Measurements from ENCODE around the gene SLC26A4. TPM values are rescaled to one million over a fixed set of nuclear protein-coding genes. Genes with fewer than 3 reads are reported as not detected.

Gene SLC26A4
- total RNA-seq, 1 experiment from 2014 or later = 0.33 TPM

DNA sequence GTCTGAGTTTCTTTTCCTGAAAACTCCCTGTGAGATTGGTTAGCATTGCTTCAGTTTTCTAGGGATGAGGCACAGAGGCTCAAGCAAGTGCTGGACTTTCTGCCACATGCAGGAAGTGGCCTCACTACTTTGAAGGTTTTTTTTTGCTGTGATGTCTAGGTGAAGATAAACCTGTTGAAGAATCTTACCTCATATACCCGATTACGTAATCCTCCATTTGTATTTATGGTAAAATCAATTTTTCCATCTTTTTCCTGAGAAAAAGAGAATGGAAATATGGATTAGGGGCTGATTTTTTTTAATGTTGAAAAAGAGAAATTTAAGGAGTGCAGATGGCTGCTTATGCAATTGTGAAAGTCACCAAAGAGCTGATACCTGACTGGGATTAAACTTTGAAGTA is 106.8 kb downstream of the SLC26A4 start:
- Histone ChIP-seq H3K27me3 (ENCODE audit: insufficient read depth, low read length) (no peaks in the 10 kb centered on the region), H3K4me2 (ENCODE audit: insufficient read depth, insufficient read length, low read length) (no peak overlapping the region), H2BK5ac (ENCODE audit: insufficient read length, low read length) (no peak overlapping the region), H3K14ac (ENCODE audit: insufficient read depth, low read length) (no peak overlapping the region), H2BK12ac (ENCODE audit: insufficient read length, low read depth, low read length) (no peak overlapping the region), H2AFZ (ENCODE audit: low read length) (no peak overlapping the region), H4K5ac (ENCODE audit: insufficient read length, low read depth, low read length) (no peak overlapping the region), H2AK5ac (ENCODE audit: insufficient read length, low read length) (no peak overlapping the region), H3K79me1 (ENCODE audit: insufficient read depth, low read depth, low read length, poor library complexity, severe bottlenecking) (no peaks in the 10 kb centered on the region), H4K91ac (ENCODE audit: insufficient read length, low read depth, low read length) (no peak overlapping the region), H2BK15ac (ENCODE audit: low read depth, low read length) (no peak overlapping the region), H4K20me1 (ENCODE audit: control insufficient read depth, insufficient read depth, insufficient read length) (no peaks in the 10 kb centered on the region), H3K23me2 (ENCODE audit: insufficient read length, low read depth, low read length, poor library complexity, severe bottlenecking) (no peaks in the 10 kb centered on the region), H3K18ac (ENCODE audit: insufficient read length, low read depth, low read length) (no peak overlapping the region), H2BK120ac (ENCODE audit: low read depth, low read length, poor library complexity, severe bottlenecking) (no peak overlapping the region), H4K8ac (replicated peaks; ENCODE audit: insufficient read length, low read depth, low read length) (no peak overlapping the region), H3K9me3 (ENCODE audit: control insufficient read depth, low read depth, low read length) (no peaks in the 10 kb centered on the region), H3K4me1 (ENCODE audit: insufficient read depth, low read length) (no peaks in the 10 kb centered on the region), H3K9ac (ENCODE audit: extremely low read depth, insufficient read length, low read length) (no peak overlapping the region), H3K79me2 (ENCODE audit: insufficient read depth, low read length) (no peaks in the 10 kb centered on the region), H2BK20ac (ENCODE audit: low read depth, low read length, poor library complexity, severe bottlenecking) (no peak overlapping the region), H3K27ac (ENCODE audit: insufficient read length, low read depth, low read length) (no peak overlapping the region), H3K56ac (ENCODE audit: insufficient read length, low read depth, low read length) (no peak overlapping the region), H3K4ac (ENCODE audit: low read depth, low read length) (no peak overlapping the region), H3T11ph (ENCODE audit: low read length) (no peak overlapping the region), H3K23ac (ENCODE audit: insufficient read length, low read depth, low read length) (no peak overlapping the region)
- Mint-ChIP-seq H3K4me1 (no peaks in the 10 kb centered on the region), H3K9me3 (no peaks in the 10 kb centered on the region), H3K4me3 (no peak overlapping the region), H3K36me3 (ENCODE audit: insufficient read depth in 1 of 3, low read depth in 3 of 3) (no peaks in the 10 kb centered on the region), H3K27ac (no peak overlapping the region), H3K27me3 (ENCODE audit: low read depth) (peaks cover 7% of the 10 kb centered on the region)
- WGBS (ENCODE audit: extremely low coverage, insufficient read length, low lambda C conversion rate) = no CpG with 5 or more reads among the region's 2 CpGs
- DNase-seq = no peak
- TF ChIP-seq, protein P1, sequence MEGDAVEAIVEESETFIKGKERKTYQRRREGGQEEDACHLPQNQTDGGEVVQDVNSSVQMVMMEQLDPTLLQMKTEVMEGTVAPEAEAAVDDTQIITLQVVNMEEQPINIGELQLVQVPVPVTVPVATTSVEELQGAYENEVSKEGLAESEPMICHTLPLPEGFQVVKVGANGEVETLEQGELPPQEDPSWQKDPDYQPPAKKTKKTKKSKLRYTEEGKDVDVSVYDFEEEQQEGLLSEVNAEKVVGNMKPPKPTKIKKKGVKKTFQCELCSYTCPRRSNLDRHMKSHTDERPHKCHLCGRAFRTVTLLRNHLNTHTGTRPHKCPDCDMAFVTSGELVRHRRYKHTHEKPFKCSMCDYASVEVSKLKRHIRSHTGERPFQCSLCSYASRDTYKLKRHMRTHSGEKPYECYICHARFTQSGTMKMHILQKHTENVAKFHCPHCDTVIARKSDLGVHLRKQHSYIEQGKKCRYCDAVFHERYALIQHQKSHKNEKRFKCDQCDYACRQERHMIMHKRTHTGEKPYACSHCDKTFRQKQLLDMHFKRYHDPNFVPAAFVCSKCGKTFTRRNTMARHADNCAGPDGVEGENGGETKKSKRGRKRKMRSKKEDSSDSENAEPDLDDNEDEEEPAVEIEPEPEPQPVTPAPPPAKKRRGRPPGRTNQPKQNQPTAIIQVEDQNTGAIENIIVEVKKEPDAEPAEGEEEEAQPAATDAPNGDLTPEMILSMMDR (conservative IDR thresholded peaks at IDR 0.05) = no peak

Other genes starting within 250 kb of the SLC26A4 start
- gene GPR22, start 190.8 kb upstream of the SLC26A4 start, total RNA-seq (2021) = not detected in 2 replicates
- 20.2 and 21.8 TPM in 2 replicates for gene COG5, start 96.9 kb upstream of the SLC26A4 start, total RNA-seq (2021)
- 10.8 TPM in 2 replicates for gene DUS4L, start 96.9 kb upstream of the SLC26A4 start, total RNA-seq (2021)
- 30.6 and 31.3 TPM in 2 replicates for gene BCAP29, start 80.6 kb upstream of the SLC26A4 start, total RNA-seq (2021)
- gene CBLL1, start 83.3 kb downstream of the SLC26A4 start, total RNA-seq (2021) = 32.2 and 33.7 TPM in 2 replicates
- not detected in 2 replicates for gene SLC26A3, start 142.4 kb downstream of the SLC26A4 start, total RNA-seq (2021)
- 91.0 and 93.7 TPM in 2 replicates for gene DLD, start 230.4 kb downstream of the SLC26A4 start, total RNA-seq (2021)

Measured in H9 (cell line).